LNCAP (cell line): Measurements from ENCODE around the gene WFDC1.

Experiments
- CTCF ChIP-seq: fragments of 450-650 bp; IDR thresholded peaks from 2 replicates; pipeline ENCODE4 v1.5.1; 2017; ENCODE audit warnings: mild to moderate bottlenecking

The WFDC1 gene

DNA sequence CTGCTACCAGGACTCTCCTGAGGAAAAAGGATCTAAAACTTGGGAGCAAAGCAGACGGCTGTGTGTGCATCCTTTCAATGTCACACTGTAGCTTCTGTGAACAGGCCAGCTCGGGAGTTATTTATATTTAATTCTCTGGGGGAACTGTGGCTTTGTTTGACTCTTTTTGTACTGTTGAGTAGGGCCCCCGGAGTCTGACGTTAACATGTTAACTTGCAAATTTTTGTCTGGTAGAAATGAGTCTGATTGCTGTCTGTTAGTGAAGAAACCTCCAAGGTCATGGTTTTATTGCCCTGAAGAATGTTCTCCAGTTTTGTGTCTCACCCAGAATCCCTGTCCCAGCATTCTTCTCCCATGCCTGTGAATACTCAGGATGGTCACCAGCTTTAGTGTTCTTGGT lies 40.6 kb upstream of the WFDC1 start:
- TF ChIP-seq CTCF, result no peak

DNA sequence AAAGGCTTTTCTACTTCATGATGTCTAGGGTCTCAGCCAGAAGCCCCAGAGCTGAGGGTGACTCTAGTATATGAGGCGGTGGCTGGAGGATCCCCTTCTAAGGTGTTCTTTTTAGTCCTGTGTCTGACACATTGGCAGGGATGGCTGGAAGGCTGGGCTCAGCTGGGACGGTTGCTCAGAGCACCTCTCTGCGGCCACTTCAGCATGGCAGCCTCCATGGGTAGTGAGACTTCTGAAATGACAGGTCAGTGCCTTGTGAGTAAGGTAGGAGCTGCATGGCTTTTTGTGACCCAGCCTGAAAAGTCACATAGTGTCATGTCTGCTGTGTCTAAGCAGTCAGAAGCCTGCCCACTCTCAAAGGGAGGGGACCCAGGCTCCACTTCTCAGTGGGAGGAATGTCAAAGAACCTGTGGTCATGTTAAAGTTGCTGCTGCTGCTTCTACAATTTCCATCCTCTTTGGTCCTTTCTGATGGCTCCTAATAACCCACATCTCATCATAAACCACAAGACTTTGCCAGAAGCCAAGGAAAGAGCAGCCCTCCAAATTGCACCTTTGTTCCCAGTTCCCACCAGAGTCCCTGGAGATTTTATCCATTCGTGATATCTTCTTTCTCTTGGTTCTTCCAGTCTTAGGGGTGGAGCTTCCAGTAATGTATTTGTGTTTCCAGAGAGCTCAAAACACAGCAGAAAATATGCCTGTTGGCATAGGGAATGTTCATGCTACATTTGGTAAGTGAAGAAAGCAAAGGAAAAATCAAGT lies 39.4 kb upstream of the WFDC1 start:
- TF ChIP-seq CTCF, result no peak

DNA sequence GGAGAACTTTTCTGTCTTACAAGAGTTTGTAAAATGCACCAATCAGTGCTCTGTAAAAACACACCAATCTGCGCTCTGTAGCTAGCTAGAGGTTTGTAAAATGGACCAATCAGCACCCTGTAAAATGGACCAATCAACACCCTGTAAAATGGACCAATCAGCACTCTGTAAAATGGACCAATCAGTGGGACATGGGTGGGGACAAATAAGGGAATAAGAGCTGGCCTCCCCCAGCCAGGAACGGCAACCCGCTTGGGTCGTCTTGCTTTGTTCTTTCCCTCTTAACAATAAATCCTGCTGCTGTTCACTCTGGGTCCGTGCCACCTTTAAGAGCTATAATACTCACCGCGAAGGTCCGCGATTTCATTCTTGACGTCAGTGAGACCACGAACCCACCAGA lies 36.4 kb upstream of the WFDC1 start:
- no peak for TF ChIP-seq CTCF

DNA sequence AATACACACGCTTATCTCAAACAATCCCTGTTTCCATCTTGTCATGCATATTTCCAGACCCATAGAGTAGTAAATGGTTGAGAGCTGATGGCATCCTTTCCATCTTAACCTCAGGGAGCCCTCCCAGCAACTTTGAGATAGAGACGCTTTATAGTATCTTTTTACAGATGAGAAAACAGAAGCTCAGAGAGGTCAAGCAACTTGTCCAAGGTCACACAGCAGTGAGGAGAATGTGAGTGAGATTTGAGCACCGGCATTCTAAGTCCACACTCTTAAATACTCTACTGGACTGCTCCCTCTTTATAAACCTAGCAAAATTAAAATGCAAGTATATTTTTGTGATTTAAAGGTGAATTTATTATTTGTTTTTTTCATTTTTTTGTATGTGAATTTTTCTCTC lies 35.0 kb upstream of the WFDC1 start:
- no peak for TF ChIP-seq CTCF

DNA sequence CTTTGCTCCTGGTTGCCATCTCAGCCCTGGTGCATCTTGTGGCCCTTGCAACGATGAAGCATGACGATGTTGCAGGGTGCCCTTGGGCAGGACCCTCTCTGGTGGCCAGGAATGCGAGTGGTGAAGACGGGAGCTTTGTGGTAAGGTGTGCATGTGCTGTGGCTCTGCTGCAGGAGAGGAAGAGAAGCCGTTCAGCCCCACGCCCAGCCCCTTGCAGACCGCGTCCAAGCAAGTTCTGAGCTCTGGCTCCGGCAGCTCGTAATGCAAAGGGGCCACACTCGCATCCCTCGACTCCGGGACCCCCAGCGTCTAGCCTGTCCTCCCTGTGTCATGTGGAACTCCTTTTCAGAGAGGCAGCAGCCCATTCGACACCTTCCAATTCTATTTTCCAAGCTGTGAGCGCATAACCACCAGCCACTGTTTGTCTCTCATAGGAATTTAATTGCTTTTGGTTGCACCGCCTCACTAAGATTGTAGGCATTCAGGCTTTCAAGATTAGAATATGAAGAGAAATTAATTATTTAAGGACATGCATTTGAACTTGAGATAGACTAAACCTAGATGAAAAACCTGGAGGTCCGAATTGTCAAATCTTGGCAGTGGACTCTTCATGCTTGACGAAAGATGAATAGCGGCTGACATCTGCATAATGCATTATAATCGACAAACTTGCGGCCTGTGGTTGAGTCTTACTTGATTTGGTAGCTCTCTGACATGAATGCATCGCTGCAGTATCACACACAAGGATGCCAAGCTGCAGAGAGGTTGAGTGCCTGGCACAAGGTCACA lies 33.7 kb upstream of the WFDC1 start:
- TF ChIP-seq CTCF, result no peak

DNA sequence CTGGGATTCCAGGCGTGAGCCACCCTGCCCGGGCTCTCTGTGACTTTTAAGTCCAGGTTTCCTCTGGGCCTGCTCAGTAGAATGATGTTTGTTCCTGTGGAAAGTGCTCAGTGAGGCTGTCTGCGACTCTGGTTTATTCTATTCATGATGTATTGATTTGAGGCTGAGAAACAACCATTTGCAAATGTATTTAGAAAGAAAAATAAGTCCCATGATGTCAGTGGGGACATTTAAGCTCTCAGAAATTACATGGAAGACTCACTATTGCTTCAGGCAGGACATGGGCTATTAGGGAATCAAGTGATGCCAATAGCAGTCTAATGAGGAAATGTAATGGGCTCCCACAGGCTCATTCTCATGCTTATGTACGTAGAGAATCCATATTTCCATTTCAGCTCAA lies 32.6 kb upstream of the WFDC1 start:
- no peak for TF ChIP-seq CTCF

DNA sequence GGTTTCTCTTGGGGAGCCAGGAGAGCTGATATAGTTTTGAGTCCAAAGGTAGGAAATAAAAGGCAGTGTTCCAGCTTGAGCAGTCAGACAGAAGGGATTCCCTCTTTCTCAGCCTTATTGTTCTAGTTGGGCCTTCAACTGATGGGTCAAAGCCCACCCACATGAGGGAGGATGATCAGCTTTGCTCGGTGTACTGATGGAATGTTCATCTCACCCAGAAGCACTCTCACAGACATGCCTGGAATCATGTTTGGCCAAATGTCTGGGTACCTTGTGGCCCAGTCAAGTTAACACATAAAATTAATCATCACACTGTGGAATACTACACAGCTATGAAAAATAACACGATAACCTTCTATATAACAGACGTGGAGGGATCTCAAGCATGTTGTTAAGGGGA lies 31.7 kb upstream of the WFDC1 start:
- no peak for TF ChIP-seq CTCF
